Fibroblast of villous mesenchyme (primary cell): ENCODE data around the gene ATRNL1. TPM values are rescaled to one million over a fixed set of nuclear protein-coding genes. Genes with fewer than 3 reads are reported as not detected.

Experiments used
- DNase-seq: peaks from one replicate; pipeline ENCODE4 v3.0.0-alpha.2; 2010; ENCODE audit warnings: low read depth
- H3K4me3 ChIP-seq: 2 replicates; pipeline ENCODE4 v1.5.1; 2011; ENCODE audit warnings: low read depth, mild to moderate bottlenecking, low read length
- total RNA-seq: library from RNA; depleted of rRNA; stranded (reverse); fragments of >200 nt; gene quantifications from 2 replicates; pipeline ENCODE4 v1.2.3, GENCODE V29; 2012
- TF ChIP-seq, protein P1 (sequence below): IDR thresholded peaks from 2 replicates; pipeline ENCODE4 v1.5.1; 2012; ENCODE audit warnings: low read depth, mild to moderate bottlenecking, low read length; ENCODE audit not compliant: insufficient read depth

Gene ATRNL1
- total RNA-seq, 1 donor: 13.0 TPM

DNA sequence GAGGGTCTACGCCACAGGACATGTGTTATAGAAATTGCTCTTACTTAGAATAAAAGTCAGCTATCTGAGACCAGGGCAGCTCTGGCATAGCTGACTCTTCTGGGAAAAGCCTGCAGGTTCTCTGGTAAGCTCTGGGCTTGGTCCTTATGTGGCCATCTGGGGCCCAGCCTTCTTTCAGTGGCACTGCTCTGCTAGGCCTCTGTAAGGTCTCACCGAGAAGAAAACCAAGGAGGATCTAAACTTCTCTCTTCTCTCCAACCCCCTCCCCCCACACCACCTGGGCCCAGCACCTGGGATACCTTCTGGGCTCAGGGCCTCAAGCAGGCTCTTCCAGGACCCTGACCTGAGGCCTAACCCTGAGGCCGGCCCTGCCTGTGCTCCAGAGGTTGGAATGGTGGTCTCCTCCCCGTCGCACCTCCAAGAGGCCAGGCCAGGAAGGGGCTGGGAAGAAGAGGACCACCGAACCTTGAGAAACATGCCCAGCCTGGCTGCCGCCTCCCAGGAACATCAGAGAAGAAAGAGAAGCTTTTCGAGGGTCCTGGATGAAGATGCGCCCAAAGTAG lies 856.2 kb downstream of the ATRNL1 start:
- no peak overlapping the region for H3K4me3 ChIP-seq
- TF ChIP-seq, protein P1, sequence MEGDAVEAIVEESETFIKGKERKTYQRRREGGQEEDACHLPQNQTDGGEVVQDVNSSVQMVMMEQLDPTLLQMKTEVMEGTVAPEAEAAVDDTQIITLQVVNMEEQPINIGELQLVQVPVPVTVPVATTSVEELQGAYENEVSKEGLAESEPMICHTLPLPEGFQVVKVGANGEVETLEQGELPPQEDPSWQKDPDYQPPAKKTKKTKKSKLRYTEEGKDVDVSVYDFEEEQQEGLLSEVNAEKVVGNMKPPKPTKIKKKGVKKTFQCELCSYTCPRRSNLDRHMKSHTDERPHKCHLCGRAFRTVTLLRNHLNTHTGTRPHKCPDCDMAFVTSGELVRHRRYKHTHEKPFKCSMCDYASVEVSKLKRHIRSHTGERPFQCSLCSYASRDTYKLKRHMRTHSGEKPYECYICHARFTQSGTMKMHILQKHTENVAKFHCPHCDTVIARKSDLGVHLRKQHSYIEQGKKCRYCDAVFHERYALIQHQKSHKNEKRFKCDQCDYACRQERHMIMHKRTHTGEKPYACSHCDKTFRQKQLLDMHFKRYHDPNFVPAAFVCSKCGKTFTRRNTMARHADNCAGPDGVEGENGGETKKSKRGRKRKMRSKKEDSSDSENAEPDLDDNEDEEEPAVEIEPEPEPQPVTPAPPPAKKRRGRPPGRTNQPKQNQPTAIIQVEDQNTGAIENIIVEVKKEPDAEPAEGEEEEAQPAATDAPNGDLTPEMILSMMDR: no peak

GRCh38 chr10:115950320-115950719 lies 857.2 kb downstream of the ATRNL1 start:
- TF ChIP-seq, protein P1: no peak
- no peak overlapping the region for H3K4me3 ChIP-seq
- no peak for DNase-seq

More for the DNA sequence above, 856.2 kb downstream of the ATRNL1 start:
- DNase-seq: no peak

- no peak for DNase-seq
- H3K4me3 ChIP-seq: no peak overlapping the region
- TF ChIP-seq, protein P1: no peak
Measured at GRCh38 chr10:115951242-115951641, 858.1 kb downstream of the ATRNL1 start.

GRCh38 chr10:115953281-115953680 lies 860.1 kb downstream of the ATRNL1 start:
- DNase-seq: peak; percentile 31
- H3K4me3 ChIP-seq: no peak overlapping the region
- TF ChIP-seq, protein P1: no peak

GRCh38 chr10:115953968-115954367 lies 860.8 kb downstream of the ATRNL1 start:
- H3K4me3 ChIP-seq: no peak overlapping the region
- TF ChIP-seq, protein P1: no peak
- DNase-seq: no peak

- TF ChIP-seq, protein P1: no peak
- DNase-seq: no peak
- H3K4me3 ChIP-seq: no peak overlapping the region
Measured at GRCh38 chr10:115956225-115957011, 863.3 kb downstream of the ATRNL1 start.
